Chondrocyte (in vitro differentiated cells): ENCODE data around the gene PDPK1. TPM values are rescaled to one million over a fixed set of nuclear protein-coding genes. Genes with fewer than 3 reads are reported as not detected.

ENCODE experiments used
- DNase-seq: peaks from one replicate; pipeline ENCODE4 v3.0.0; 2021; ENCODE audit warnings: mixed read lengths, low spot score
- H3K27ac Mint-ChIP-seq: one replicate; pipeline ENCODE4 v1.8.0; 2021; ENCODE audit warnings: mild to moderate bottlenecking, moderate library complexity, mixed read lengths; ENCODE audit not compliant: unreplicated experiment
- H3K27me3 Mint-ChIP-seq: 2 replicates; pipeline ENCODE4 v1.8.0; 2021; ENCODE audit warnings: low read depth, mixed read lengths
- H3K36me3 Mint-ChIP-seq: 2 replicates; pipeline ENCODE4 v1.8.0; 2021; ENCODE audit warnings: low read depth, mixed read lengths
- H3K4me1 Mint-ChIP-seq: 2 replicates; pipeline ENCODE4 v1.8.0; 2021; ENCODE audit warnings: low read depth, mild to moderate bottlenecking, mixed read lengths
- H3K4me3 Mint-ChIP-seq: one replicate; pipeline ENCODE4 v1.8.0; 2021; ENCODE audit warnings: mild to moderate bottlenecking, moderate library complexity, mixed read lengths; ENCODE audit not compliant: unreplicated experiment
- H3K9me3 Mint-ChIP-seq: 2 replicates; pipeline ENCODE4 v1.8.0; 2021; ENCODE audit warnings: low read depth, mixed read lengths
- CTCF ChIP-seq: fragments of 200-600 bp; sonication (generic); IDR thresholded peaks from 2 replicates; pipeline ENCODE4 v1.5.0; 2021; ENCODE audit warnings: antibody characterized with exemption, mild to moderate bottlenecking, moderate library complexity
- total RNA-seq: library from RNA; stranded (reverse); gene quantifications from 3 replicates; pipeline ENCODE4 v1.2.1, GENCODE V29; 2021

PDPK1 gene
- total RNA-seq, 1 donor from 2014 or later, result 39.6 TPM

- no peak for TF ChIP-seq CTCF
- peaks cover 9% of the 10 kb centered on the region for H3K4me1 Mint-ChIP-seq
- no peak overlapping the region for H3K4me3 Mint-ChIP-seq
- H3K27ac Mint-ChIP-seq, result peak overlapping the region; percentile 18
- DNase-seq, result peak; percentile 75
- H3K9me3 Mint-ChIP-seq, result no peaks in the 10 kb centered on the region
- no peaks in the 10 kb centered on the region for H3K27me3 Mint-ChIP-seq
- peaks cover 19% of the 10 kb centered on the region for H3K36me3 Mint-ChIP-seq
Observed at GRCh38 chr16:2586901-2587480, 49.2 kb downstream of the PDPK1 start.

- Mint-ChIP-seq H3K36me3 (peaks cover 19% of the 10 kb centered on the region), H3K4me1 (peaks cover 9% of the 10 kb centered on the region), H3K9me3 (no peaks in the 10 kb centered on the region), H3K4me3 (no peak overlapping the region), H3K27ac (no peak overlapping the region), H3K27me3 (no peaks in the 10 kb centered on the region)
- DNase-seq, result peak; percentile 67
- no peak for TF ChIP-seq CTCF
Observed at GRCh38 chr16:2587891-2588565, 50.2 kb downstream of the PDPK1 start.

GRCh38 chr16:2591476-2592240 lies 53.8 kb downstream of the PDPK1 start:
- TF ChIP-seq CTCF, result no peak
- no peak overlapping the region for H3K27ac Mint-ChIP-seq
- peak; percentile 61 for DNase-seq

GRCh38 chr16:2592786-2593185 lies 55.0 kb downstream of the PDPK1 start:
- Mint-ChIP-seq H3K36me3 (peaks cover 10% of the 10 kb centered on the region), H3K9me3 (no peaks in the 10 kb centered on the region), H3K27ac (no peak overlapping the region), H3K4me3 (no peak overlapping the region), H3K27me3 (no peaks in the 10 kb centered on the region), H3K4me1 (peaks cover 16% of the 10 kb centered on the region)
- TF ChIP-seq CTCF, result no peak
- DNase-seq, result peak; percentile 82

More at GRCh38 chr16:2591476-2592240, 53.8 kb downstream of the PDPK1 start:
- no peak overlapping the region for H3K4me3 Mint-ChIP-seq
- H3K4me1 Mint-ChIP-seq, result peaks cover 16% of the 10 kb centered on the region
- H3K27me3 Mint-ChIP-seq, result no peaks in the 10 kb centered on the region
- no peaks in the 10 kb centered on the region for H3K9me3 Mint-ChIP-seq
- H3K36me3 Mint-ChIP-seq, result peaks cover 13% of the 10 kb centered on the region
